HEK293T (cell line): Measurements from ENCODE around the gene FOCAD.

Source experiments
- SP1 ChIP-seq: fragments of 450-650 bp; IDR thresholded peaks from 2 replicates; pipeline ENCODE4 v1.6.1; 2017
- TF ChIP-seq, protein P1 (sequence below): fragments of 450-650 bp; IDR thresholded peaks from 2 replicates; pipeline ENCODE4 v1.6.1; 2016

DNA sequence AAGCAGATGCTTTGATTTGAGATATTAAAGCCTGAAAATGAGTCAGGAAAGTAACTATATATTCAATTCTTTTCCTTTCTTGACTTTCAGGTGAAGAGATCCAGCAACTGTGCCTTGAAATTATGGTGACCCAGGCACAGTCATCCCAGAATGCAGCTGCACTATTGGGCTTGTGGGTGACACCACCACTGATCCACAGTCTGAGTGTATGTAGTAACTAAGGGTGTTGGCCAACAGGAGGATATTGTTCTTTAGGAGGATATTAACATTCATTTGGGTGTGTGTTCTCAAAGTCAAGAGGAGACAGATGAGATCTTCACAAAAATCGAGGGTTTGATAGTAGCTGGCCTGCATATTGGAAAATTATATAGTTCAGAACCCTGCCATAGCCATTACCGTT, 294.2 kb downstream of the FOCAD start:
- TF ChIP-seq, protein P1, sequence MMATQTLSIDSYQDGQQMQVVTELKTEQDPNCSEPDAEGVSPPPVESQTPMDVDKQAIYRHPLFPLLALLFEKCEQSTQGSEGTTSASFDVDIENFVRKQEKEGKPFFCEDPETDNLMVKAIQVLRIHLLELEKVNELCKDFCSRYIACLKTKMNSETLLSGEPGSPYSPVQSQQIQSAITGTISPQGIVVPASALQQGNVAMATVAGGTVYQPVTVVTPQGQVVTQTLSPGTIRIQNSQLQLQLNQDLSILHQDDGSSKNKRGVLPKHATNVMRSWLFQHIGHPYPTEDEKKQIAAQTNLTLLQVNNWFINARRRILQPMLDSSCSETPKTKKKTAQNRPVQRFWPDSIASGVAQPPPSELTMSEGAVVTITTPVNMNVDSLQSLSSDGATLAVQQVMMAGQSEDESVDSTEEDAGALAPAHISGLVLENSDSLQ = no peak
- TF ChIP-seq SP1 = no peak
